ENCODE measurements around the gene FBXW10B. TPM values are rescaled to one million over a fixed set of nuclear protein-coding genes. Genes with fewer than 3 reads are reported as not detected.
A peak's percentile ranks its signal among the peaks of the same experiment; 100 is the strongest.
"Not testable (repeated sequence)": the region's sequence is repeated elsewhere in the genome, so short reads cannot be mapped to it uniquely, and the experiment has no call there.

FBXW10B gene, protein sequence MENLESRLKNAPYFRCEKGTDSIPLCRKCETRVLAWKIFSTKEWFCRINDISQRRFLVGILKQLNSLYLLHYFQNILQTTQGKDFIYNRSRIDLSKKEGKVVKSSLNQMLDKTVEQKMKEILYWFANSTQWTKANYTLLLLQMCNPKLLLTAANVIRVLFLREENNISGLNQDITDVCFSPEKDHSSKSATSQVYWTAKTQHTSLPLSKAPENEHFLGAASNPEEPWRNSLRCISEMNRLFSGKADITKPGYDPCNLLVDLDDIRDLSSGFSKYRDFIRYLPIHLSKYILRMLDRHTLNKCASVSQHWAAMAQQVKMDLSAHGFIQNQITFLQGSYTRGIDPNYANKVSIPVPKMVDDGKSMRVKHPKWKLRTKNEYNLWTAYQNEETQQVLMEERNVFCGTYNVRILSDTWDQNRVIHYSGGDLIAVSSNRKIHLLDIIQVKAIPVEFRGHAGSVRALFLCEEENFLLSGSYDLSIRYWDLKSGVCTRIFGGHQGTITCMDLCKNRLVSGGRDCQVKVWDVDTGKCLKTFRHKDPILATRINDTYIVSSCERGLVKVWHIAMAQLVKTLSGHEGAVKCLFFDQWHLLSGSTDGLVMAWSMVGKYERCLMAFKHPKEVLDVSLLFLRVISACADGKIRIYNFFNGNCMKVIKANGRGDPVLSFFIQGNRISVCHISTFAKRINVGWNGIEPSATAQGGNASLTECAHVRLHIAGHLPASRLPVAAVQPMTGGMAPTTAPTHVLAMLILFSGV
- 1 to 10 TPM; 1.4 to 1.5 TPM for total RNA-seq
- polyA plus RNA-seq (ENCODE audit: insufficient read length in 6 of 6), result 1 to 10 TPM; 1.1 to 2.1 (median 1.4) TPM
- long read RNA-seq, donor 1, result 0 reads
- long read RNA-seq, donor 2, result 0 reads
- long read RNA-seq, donor 3, result 0 reads
- long read RNA-seq, donor 4, result 0 reads
- long read RNA-seq, donor 5, partial matches to known transcripts, result 0 of 1 reads
- long read RNA-seq, donor 5, other reads (novel, unspliced or antisense), result 0 of 1 reads
- long read RNA-seq, donor 6, result 0 reads
- long read RNA-seq, donor 7, result 0 reads
- long read RNA-seq, donor 8, result 0 reads
- long read RNA-seq, donor 9, result 0 reads
- long read RNA-seq, donor 10, result 0 reads
- long read RNA-seq, donor 11, result 0 reads
- long read RNA-seq, donor 12, result 0 reads

DNA sequence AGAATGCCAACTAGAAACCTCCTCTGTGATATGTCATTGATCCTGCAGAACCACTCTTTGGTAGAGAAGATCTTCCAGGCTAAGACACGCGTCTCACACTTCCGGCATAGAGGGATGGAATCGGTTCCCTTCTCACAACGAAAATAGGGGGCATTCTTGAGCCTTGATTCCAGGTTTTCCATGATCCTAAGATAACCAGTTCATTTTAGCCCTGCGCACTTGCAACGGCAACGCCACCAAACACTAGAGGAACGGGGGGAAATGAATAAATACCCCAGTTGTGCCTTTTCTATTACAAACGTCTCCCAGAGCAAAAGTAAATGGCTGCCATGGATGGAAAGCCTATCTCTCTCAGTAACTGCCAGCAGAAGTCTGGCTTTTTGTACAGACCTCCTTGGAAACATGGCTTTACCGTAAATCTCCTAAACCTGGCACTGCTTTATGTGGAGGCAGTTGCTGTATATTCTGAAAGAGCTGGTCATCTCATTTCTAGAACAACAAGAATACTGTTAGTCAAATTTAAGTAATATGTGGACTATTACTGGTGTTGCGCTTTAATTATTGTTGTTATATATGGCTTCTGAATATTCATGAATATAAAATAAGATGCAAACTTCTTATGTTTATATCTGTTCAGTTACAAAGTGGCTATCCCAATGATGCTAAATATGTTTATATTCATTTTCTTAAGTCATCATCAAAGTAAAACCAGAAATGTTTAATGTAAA lies at the start of gene FBXW10B:
TSS of gene FBXW10B (minus strand) at position 374 of the 728 bp plus-strand sequence. CDS start at position 182, 192 bp downstream.
- H3K27ac ChIP-seq; DNase-seq; H3K36me3 ChIP-seq; H3K4me3 ChIP-seq; intact Hi-C loops (cut with DNase I); H3K27me3 ChIP-seq; H3K4me1 ChIP-seq; H3K9me3 ChIP-seq: not testable (repeated sequence)
- ATAC-seq, result peak; percentile 83

DNA sequence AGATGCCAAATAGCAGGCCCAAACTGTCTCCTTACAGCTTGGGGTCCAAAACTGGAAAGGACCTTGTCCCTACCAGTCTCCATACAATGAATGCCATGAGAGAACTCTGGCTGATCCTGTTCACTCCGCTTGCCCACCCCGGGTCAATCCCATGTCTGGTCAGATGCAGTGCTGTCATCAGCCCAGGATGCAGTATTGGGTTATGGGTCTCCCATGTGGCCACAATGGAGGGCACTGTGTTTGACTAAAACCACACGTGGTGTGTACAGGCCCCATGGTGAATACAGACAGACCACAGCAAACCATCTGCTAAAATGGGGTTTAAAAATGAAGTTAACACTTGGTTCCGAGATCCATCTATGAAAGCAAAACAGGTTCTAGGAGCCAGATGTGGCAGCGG lies 44.2 kb upstream of the FBXW10B start:
- Histone ChIP-seq H3K4me1 (peaks cover 7 to 8% of the 10 kb centered on the region in 2 donors), H3K27ac (no peak overlapping the region), H3K4me3 (no peak overlapping the region), H3K9me3 (no peaks in the 10 kb centered on the region), H3K27me3 (no peaks in the 10 kb centered on the region), H3K36me3 (peaks cover 0 to 8% of the 10 kb centered on the region in 2 donors)
- intact Hi-C loops (cut with DNase I), result no loop called here
- no peak for ATAC-seq
- no peak for DNase-seq
- TF ChIP-seq, protein P1, sequence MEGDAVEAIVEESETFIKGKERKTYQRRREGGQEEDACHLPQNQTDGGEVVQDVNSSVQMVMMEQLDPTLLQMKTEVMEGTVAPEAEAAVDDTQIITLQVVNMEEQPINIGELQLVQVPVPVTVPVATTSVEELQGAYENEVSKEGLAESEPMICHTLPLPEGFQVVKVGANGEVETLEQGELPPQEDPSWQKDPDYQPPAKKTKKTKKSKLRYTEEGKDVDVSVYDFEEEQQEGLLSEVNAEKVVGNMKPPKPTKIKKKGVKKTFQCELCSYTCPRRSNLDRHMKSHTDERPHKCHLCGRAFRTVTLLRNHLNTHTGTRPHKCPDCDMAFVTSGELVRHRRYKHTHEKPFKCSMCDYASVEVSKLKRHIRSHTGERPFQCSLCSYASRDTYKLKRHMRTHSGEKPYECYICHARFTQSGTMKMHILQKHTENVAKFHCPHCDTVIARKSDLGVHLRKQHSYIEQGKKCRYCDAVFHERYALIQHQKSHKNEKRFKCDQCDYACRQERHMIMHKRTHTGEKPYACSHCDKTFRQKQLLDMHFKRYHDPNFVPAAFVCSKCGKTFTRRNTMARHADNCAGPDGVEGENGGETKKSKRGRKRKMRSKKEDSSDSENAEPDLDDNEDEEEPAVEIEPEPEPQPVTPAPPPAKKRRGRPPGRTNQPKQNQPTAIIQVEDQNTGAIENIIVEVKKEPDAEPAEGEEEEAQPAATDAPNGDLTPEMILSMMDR (IDR thresholded peaks at IDR 0.05), result no peak

DNA sequence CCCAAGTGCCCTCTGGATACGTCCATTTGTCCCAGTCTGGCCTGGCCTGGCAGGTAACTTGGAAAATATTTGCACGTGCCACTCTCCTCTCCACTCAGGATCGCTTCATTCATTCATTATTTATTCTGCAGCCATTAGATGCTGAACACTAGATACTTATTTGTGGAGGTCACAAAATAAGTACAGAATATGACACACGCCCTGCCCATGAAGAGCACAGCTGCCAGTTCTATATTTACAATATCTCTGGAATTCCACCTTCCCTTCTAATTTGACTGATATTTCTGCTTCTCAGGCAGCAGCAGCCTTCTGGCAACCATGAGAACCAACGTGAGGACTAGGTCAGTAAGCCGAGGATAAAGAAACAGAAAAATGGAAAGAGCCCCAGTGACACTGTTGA lies 43.7 kb upstream of the FBXW10B start:
- Histone ChIP-seq H3K4me3 (no peak overlapping the region), H3K27ac (no peak overlapping the region), H3K36me3 (peaks cover 0 to 8% of the 10 kb centered on the region in 2 donors), H3K9me3 (no peaks in the 10 kb centered on the region), H3K4me1 (peaks cover 7 to 8% of the 10 kb centered on the region in 2 donors), H3K27me3 (no peaks in the 10 kb centered on the region)
- ATAC-seq (no peak), DNase-seq (no peak)
- TF ChIP-seq, protein P1 (IDR thresholded peaks at IDR 0.05), result no peak
- intact Hi-C loops (cut with DNase I), result no loop called here

DNA sequence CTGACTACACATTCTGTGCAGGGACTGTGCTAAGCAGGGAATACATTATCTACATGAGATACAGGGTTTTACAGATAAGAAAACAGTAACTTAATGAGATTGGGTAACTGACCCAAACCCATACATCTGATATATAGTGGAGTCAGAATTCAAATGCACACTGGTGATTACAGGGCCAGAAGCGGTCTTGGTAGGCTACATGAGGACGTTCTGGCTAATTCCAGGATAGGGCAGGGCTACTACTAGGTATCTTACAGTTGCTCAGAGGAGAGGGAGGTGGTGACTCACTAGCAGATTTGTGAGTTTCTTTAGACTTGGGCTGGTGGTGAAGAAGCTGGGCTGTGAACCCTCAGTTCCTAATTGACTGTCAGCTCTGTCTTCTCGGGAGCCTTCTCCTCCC lies 43.2 kb upstream of the FBXW10B start:
- H3K27ac ChIP-seq, result no peak overlapping the region
- H3K9me3 ChIP-seq, result no peaks in the 10 kb centered on the region
- H3K36me3 ChIP-seq, result peaks cover 0 to 8% of the 10 kb centered on the region in 2 donors
- no peaks in the 10 kb centered on the region for H3K27me3 ChIP-seq
- peaks cover 7 to 8% of the 10 kb centered on the region in 2 donors for H3K4me1 ChIP-seq
- no peak for ATAC-seq
- no peak overlapping the region for H3K4me3 ChIP-seq
- TF ChIP-seq, protein P1 (IDR thresholded peaks at IDR 0.05), result no peak
- intact Hi-C loops (cut with DNase I), result no loop called here
- DNase-seq, result no peak

DNA sequence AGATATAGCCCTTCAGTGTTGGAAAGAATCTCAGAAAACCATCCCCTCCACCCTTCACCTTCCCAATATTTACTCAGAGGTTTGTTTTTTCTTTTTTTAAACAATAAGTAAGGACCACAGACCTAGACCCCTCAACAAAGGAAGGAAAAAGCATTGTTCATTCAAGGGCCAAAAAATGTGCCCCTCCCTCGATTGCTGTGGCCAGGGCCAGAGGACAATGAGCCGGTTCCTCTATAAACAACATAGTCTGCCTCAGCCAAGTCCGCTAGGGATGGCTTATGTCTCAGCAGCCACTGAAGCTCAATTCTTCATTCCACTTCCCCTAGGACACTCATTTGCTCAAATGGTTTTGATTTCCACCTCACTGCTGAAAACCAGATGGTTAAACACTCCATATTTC lies 40.6 kb upstream of the FBXW10B start:
- Histone ChIP-seq H3K36me3 (peaks cover 0 to 8% of the 10 kb centered on the region in 2 donors), H3K4me1 (peaks cover 7 to 8% of the 10 kb centered on the region in 2 donors), H3K27ac (peak overlapping the region; percentile 55 to 61), H3K27me3 (no peaks in the 10 kb centered on the region), H3K9me3 (no peaks in the 10 kb centered on the region), H3K4me3 (no peak overlapping the region)
- TF ChIP-seq, protein P1 (IDR thresholded peaks at IDR 0.05), result no peak
- ATAC-seq, result no peak
- intact Hi-C loops (cut with DNase I), result no loop called here
- no peak for DNase-seq
